ENCODE measurements around the gene DNM3.

DNM3 gene

GRCh38 chr1:172380441-172381244 is 539.3 kb downstream of the DNM3 start:
- no peak overlapping the region for H3K9ac ChIP-seq (ENCODE audit: low read length)
- no peak overlapping the region for H3K27ac ChIP-seq (ENCODE audit: low read depth, low read length)
- peaks cover 29% of the 10 kb centered on the region for H3K4me1 ChIP-seq (ENCODE audit: control insufficient read depth, insufficient read depth, low read length)

GRCh38 chr1:172381946-172382345 is 540.6 kb downstream of the DNM3 start:
- Histone ChIP-seq H3K4me3 (ENCODE audit: low read depth, low read length) (no peak overlapping the region), H3K9ac (ENCODE audit: low read length) (no peak overlapping the region), H3K36me3 (ENCODE audit: control insufficient read depth, insufficient read depth, low read length) (no peaks in the 10 kb centered on the region), H3K9me3 (ENCODE audit: control insufficient read depth, insufficient read depth, low read depth, low read length) (no peaks in the 10 kb centered on the region), H3K27ac (ENCODE audit: low read depth, low read length) (no peak overlapping the region), H3K4me1 (ENCODE audit: control insufficient read depth, insufficient read depth, low read length) (peaks cover 29% of the 10 kb centered on the region), H3K27me3 (ENCODE audit: control insufficient read depth, insufficient read depth, low read length) (no peaks in the 10 kb centered on the region)

More at GRCh38 chr1:172380441-172381244, 539.3 kb downstream of the DNM3 start:
- no peaks in the 10 kb centered on the region for H3K9me3 ChIP-seq (ENCODE audit: control insufficient read depth, insufficient read depth, low read depth, low read length)
- no peak overlapping the region for H3K4me3 ChIP-seq (ENCODE audit: low read depth, low read length)
- no peaks in the 10 kb centered on the region for H3K27me3 ChIP-seq (ENCODE audit: control insufficient read depth, insufficient read depth, low read length)
- no peaks in the 10 kb centered on the region for H3K36me3 ChIP-seq (ENCODE audit: control insufficient read depth, insufficient read depth, low read length)

GRCh38 chr1:172382406-172382805 is 541.1 kb downstream of the DNM3 start:
- no peaks in the 10 kb centered on the region for H3K27me3 ChIP-seq (ENCODE audit: control insufficient read depth, insufficient read depth, low read length)
- H3K4me3 ChIP-seq (ENCODE audit: low read depth, low read length), result no peak overlapping the region
- H3K36me3 ChIP-seq (ENCODE audit: control insufficient read depth, insufficient read depth, low read length), result no peaks in the 10 kb centered on the region
- H3K27ac ChIP-seq (ENCODE audit: low read depth, low read length), result 0 out of 2 replicates have a peak overlapping the region, but pooled peaks have one; percentile 6
- H3K9me3 ChIP-seq (ENCODE audit: control insufficient read depth, insufficient read depth, low read depth, low read length), result no peaks in the 10 kb centered on the region
- peaks cover 29% of the 10 kb centered on the region for H3K4me1 ChIP-seq (ENCODE audit: control insufficient read depth, insufficient read depth, low read length)
- H3K9ac ChIP-seq (ENCODE audit: low read length), result no peak overlapping the region

GRCh38 chr1:172382990-172383389 is 541.7 kb downstream of the DNM3 start:
- Histone ChIP-seq H3K4me3 (ENCODE audit: low read depth, low read length) (no peak overlapping the region), H3K4me1 (ENCODE audit: control insufficient read depth, insufficient read depth, low read length) (peaks cover 29% of the 10 kb centered on the region), H3K9me3 (ENCODE audit: control insufficient read depth, insufficient read depth, low read depth, low read length) (no peaks in the 10 kb centered on the region), H3K9ac (ENCODE audit: low read length) (no peak overlapping the region), H3K27ac (ENCODE audit: low read depth, low read length) (peak overlapping the region; percentile 49; the same call in 1 of the 2 replicates), H3K27me3 (ENCODE audit: control insufficient read depth, insufficient read depth, low read length) (no peaks in the 10 kb centered on the region), H3K36me3 (ENCODE audit: control insufficient read depth, insufficient read depth, low read length) (no peaks in the 10 kb centered on the region)

- H3K9ac ChIP-seq (ENCODE audit: low read length), result no peak overlapping the region
- peak overlapping the region; percentile 49; the same call in 1 of the 2 replicates for H3K27ac ChIP-seq (ENCODE audit: low read depth, low read length)
Measured at GRCh38 chr1:172383536-172383935, 542.2 kb downstream of the DNM3 start.

GRCh38 chr1:172384656-172385055 is 543.4 kb downstream of the DNM3 start:
- H3K27ac ChIP-seq (ENCODE audit: low read depth, low read length), result no peak overlapping the region
- H3K9ac ChIP-seq (ENCODE audit: low read length), result no peak overlapping the region
- H3K9me3 ChIP-seq (ENCODE audit: control insufficient read depth, insufficient read depth, low read depth, low read length), result no peaks in the 10 kb centered on the region
- H3K36me3 ChIP-seq (ENCODE audit: control insufficient read depth, insufficient read depth, low read length), result no peaks in the 10 kb centered on the region
- H3K27me3 ChIP-seq (ENCODE audit: control insufficient read depth, insufficient read depth, low read length), result no peaks in the 10 kb centered on the region
- peaks cover 29% of the 10 kb centered on the region for H3K4me1 ChIP-seq (ENCODE audit: control insufficient read depth, insufficient read depth, low read length)
- H3K4me3 ChIP-seq (ENCODE audit: low read depth, low read length), result no peak overlapping the region

More at GRCh38 chr1:172383536-172383935, 542.2 kb downstream of the DNM3 start:
- no peak overlapping the region for H3K4me3 ChIP-seq (ENCODE audit: low read depth, low read length)
- peaks cover 29% of the 10 kb centered on the region for H3K4me1 ChIP-seq (ENCODE audit: control insufficient read depth, insufficient read depth, low read length)
- no peaks in the 10 kb centered on the region for H3K36me3 ChIP-seq (ENCODE audit: control insufficient read depth, insufficient read depth, low read length)
- no peaks in the 10 kb centered on the region for H3K9me3 ChIP-seq (ENCODE audit: control insufficient read depth, insufficient read depth, low read depth, low read length)
- H3K27me3 ChIP-seq (ENCODE audit: control insufficient read depth, insufficient read depth, low read length), result no peaks in the 10 kb centered on the region

GRCh38 chr1:172386046-172386445 is 544.7 kb downstream of the DNM3 start:
- Histone ChIP-seq H3K4me3 (ENCODE audit: low read depth, low read length) (no peak overlapping the region), H3K27ac (ENCODE audit: low read depth, low read length) (no peak overlapping the region), H3K9ac (ENCODE audit: low read length) (no peak overlapping the region), H3K9me3 (ENCODE audit: control insufficient read depth, insufficient read depth, low read depth, low read length) (no peaks in the 10 kb centered on the region), H3K27me3 (ENCODE audit: control insufficient read depth, insufficient read depth, low read length) (no peaks in the 10 kb centered on the region), H3K4me1 (ENCODE audit: control insufficient read depth, insufficient read depth, low read length) (peaks cover 34% of the 10 kb centered on the region), H3K36me3 (ENCODE audit: control insufficient read depth, insufficient read depth, low read length) (no peaks in the 10 kb centered on the region)

- Histone ChIP-seq H3K27ac (ENCODE audit: low read depth, low read length) (no peak overlapping the region), H3K27me3 (ENCODE audit: control insufficient read depth, insufficient read depth, low read length) (no peaks in the 10 kb centered on the region), H3K4me1 (ENCODE audit: control insufficient read depth, insufficient read depth, low read length) (peaks cover 26% of the 10 kb centered on the region), H3K4me3 (ENCODE audit: low read depth, low read length) (no peak overlapping the region), H3K9me3 (ENCODE audit: control insufficient read depth, insufficient read depth, low read depth, low read length) (no peaks in the 10 kb centered on the region), H3K36me3 (ENCODE audit: control insufficient read depth, insufficient read depth, low read length) (no peaks in the 10 kb centered on the region), H3K9ac (ENCODE audit: low read length) (no peak overlapping the region)
Measured at GRCh38 chr1:172388490-172388889, 547.2 kb downstream of the DNM3 start.

GRCh38 chr1:172390301-172390682 is 549.0 kb downstream of the DNM3 start:
- Histone ChIP-seq H3K36me3 (ENCODE audit: control insufficient read depth, insufficient read depth, low read length) (no peaks in the 10 kb centered on the region), H3K9ac (ENCODE audit: low read length) (no peak overlapping the region), H3K9me3 (ENCODE audit: control insufficient read depth, insufficient read depth, low read depth, low read length) (no peaks in the 10 kb centered on the region), H3K4me3 (ENCODE audit: low read depth, low read length) (no peak overlapping the region), H3K27ac (ENCODE audit: low read depth, low read length) (no peak overlapping the region), H3K4me1 (ENCODE audit: control insufficient read depth, insufficient read depth, low read length) (peaks cover 26% of the 10 kb centered on the region), H3K27me3 (ENCODE audit: control insufficient read depth, insufficient read depth, low read length) (no peaks in the 10 kb centered on the region)

- Histone ChIP-seq H3K4me3 (ENCODE audit: low read depth, low read length) (no peak overlapping the region), H3K9me3 (ENCODE audit: control insufficient read depth, insufficient read depth, low read depth, low read length) (no peaks in the 10 kb centered on the region), H3K9ac (ENCODE audit: low read length) (no peak overlapping the region), H3K36me3 (ENCODE audit: control insufficient read depth, insufficient read depth, low read length) (no peaks in the 10 kb centered on the region), H3K27me3 (ENCODE audit: control insufficient read depth, insufficient read depth, low read length) (no peaks in the 10 kb centered on the region), H3K27ac (ENCODE audit: low read depth, low read length) (no peak overlapping the region), H3K4me1 (ENCODE audit: control insufficient read depth, insufficient read depth, low read length) (peaks cover 32% of the 10 kb centered on the region)
Measured at GRCh38 chr1:172390683-172391551, 549.6 kb downstream of the DNM3 start.

- peaks cover 32% of the 10 kb centered on the region for H3K4me1 ChIP-seq (ENCODE audit: control insufficient read depth, insufficient read depth, low read length)
- H3K4me3 ChIP-seq (ENCODE audit: low read depth, low read length), result no peak overlapping the region
- no peaks in the 10 kb centered on the region for H3K9me3 ChIP-seq (ENCODE audit: control insufficient read depth, insufficient read depth, low read depth, low read length)
- H3K27ac ChIP-seq (ENCODE audit: low read depth, low read length), result no peak overlapping the region
- H3K9ac ChIP-seq (ENCODE audit: low read length), result no peak overlapping the region
- no peaks in the 10 kb centered on the region for H3K27me3 ChIP-seq (ENCODE audit: control insufficient read depth, insufficient read depth, low read length)
- no peaks in the 10 kb centered on the region for H3K36me3 ChIP-seq (ENCODE audit: control insufficient read depth, insufficient read depth, low read length)
Measured at GRCh38 chr1:172391976-172392375, 550.7 kb downstream of the DNM3 start.

Data from HUES6 (cell line).